ENCODE results near the gene PYDC2.

PYDC2 gene

DNA sequence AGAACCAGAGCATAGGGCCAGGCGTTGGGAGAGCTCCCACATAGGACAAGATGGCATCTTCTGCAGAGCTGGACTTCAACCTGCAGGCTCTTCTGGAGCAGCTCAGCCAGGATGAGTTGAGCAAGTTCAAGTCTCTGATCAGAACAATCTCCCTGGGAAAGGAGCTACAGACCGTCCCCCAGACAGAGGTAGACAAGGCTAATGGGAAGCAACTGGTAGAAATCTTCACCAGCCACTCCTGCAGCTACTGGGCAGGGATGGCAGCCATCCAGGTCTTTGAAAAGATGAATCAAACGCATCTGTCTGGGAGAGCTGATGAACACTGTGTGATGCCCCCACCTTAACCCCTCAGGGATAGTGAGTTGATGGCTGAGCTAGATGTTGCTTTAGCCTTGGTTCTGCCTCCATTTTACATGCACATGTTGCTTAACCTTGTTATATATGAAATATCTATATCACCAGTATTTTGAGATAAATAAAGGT is at the start of gene PYDC2:
Gene PYDC2 (plus strand): TSS at position 51 of the 483 bp plus-strand sequence. CDS start 0 bp downstream, at position 51.
- no peak for DNase-seq (ENCODE audit: low read depth)

GRCh38 chr3:191412759-191413158 is 48.2 kb upstream of the PYDC2 start:
- DNase-seq (ENCODE audit: low read depth): peak; percentile 82

GRCh38 chr3:191414286-191414685 is 46.7 kb upstream of the PYDC2 start:
- no peak for DNase-seq (ENCODE audit: low read depth)

DNA sequence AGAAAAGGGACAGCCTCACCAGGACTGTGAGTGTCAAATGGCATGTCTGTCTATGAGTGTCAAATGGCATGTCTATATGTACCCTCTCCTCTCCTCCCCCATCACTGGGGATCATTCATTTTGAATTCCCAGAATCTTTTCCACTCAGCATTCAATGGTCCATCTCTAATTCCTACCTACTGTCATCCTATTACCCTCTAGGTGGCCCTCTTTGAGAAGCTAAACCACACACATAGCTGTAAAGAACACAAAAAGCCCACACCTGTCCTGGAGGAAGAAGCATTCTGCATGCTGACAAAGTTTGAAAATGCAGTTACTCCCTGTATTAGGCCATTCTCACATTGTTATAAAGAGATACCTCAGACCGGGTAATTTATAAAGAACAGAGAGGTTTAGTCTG is 46.2 kb upstream of the PYDC2 start:
- no peak for DNase-seq (ENCODE audit: low read depth)

GRCh38 chr3:191415566-191415965 is 45.4 kb upstream of the PYDC2 start:
- no peak for DNase-seq (ENCODE audit: low read depth)

DNA sequence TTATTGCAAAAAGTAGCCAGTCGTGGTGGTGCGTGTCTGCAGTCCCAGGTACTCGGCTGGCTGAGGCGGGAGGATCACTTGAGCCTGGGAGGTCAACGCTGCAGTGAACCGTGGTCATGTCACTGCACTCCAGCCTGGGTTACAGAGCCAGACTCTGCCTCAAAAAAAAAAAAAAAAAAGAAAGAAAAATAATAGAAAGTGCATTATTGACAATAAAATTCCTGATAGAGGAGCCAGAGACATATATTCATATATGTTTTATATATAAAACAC is 43.6 kb upstream of the PYDC2 start:
- DNase-seq (ENCODE audit: low read depth): no peak

DNA sequence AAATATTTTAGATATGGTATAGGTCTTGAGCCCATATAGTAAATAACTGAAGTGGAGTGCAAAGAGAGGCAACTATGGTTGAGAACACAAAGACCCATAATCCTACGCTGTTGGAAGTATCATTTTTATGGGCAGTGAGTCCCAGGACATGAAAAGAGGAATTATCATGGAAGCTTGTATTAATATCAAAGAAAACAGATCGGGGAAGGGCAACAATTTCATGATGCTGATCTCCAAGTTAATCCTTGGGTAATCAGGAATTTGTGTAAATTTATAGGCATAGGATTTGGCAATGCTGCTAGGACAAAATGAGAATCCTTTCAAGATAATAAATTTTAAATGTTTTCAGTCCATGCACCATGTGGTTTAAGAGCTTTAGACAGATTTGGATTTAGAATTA is 40.2 kb upstream of the PYDC2 start:
- no peak for DNase-seq (ENCODE audit: low read depth)

GRCh38 chr3:191424881-191425280 is 36.1 kb upstream of the PYDC2 start:
- no peak for DNase-seq (ENCODE audit: low read depth)

DNA sequence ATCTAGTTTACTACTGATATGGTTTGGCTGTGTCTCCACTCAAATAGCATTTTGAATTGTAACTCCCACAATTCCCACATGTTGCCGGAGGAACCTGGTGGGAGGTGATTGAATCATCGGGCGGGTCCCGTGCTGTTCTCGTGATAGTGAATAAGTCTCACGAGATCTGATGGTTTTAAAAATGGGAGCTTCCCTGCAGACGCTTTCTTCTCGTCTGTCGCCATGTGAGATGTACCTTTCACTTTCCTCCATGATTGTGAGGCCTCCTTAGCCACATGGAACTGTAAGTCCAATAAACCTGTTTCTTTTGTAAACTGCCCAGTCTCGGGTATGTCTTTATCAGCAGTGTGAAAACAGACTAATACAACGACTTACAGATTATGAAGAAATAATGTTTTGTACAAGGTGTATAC is 35.6 kb upstream of the PYDC2 start:
- DNase-seq (ENCODE audit: low read depth): no peak

- DNase-seq (ENCODE audit: low read depth): no peak
Observed at GRCh38 chr3:191426311-191426710, 34.7 kb upstream of the PYDC2 start.

- DNase-seq (ENCODE audit: low read depth): no peak
Observed at GRCh38 chr3:191428177-191428576, 32.8 kb upstream of the PYDC2 start.

GRCh38 chr3:191430103-191430502 is 30.9 kb upstream of the PYDC2 start:
- DNase-seq (ENCODE audit: low read depth): no peak

- no peak for DNase-seq (ENCODE audit: low read depth)
Observed at GRCh38 chr3:191431160-191431822, 29.7 kb upstream of the PYDC2 start.

GRCh38 chr3:191432162-191432561 is 28.8 kb upstream of the PYDC2 start:
- DNase-seq (ENCODE audit: low read depth): no peak

DNA sequence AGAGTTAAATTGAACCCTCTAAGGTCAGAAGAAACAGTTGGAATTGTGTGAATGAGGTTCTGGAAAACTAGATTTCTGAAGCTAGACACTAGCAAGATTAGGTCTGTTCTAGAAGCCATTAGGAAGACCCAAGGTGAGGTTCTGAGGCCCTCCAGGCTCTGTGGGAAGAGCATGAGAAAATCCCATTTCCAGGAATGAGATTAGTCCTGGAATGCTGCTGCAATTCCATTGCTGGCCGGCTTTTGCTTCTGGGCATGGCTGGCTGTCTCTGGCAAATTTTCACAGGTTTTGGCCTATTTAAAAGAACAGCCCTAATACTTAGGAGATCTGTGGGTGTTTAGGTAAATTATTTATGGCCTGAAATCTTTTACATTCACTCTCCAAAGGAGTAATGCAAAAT is 26.9 kb upstream of the PYDC2 start:
- no peak for DNase-seq (ENCODE audit: low read depth)

GRCh38 chr3:191435981-191436380 is 25.0 kb upstream of the PYDC2 start:
- DNase-seq (ENCODE audit: low read depth): no peak

GRCh38 chr3:191438150-191438814 is 22.7 kb upstream of the PYDC2 start:
- no peak for DNase-seq (ENCODE audit: low read depth)

- DNase-seq (ENCODE audit: low read depth): no peak
Observed at GRCh38 chr3:191440532-191440931, 20.4 kb upstream of the PYDC2 start.

DNA sequence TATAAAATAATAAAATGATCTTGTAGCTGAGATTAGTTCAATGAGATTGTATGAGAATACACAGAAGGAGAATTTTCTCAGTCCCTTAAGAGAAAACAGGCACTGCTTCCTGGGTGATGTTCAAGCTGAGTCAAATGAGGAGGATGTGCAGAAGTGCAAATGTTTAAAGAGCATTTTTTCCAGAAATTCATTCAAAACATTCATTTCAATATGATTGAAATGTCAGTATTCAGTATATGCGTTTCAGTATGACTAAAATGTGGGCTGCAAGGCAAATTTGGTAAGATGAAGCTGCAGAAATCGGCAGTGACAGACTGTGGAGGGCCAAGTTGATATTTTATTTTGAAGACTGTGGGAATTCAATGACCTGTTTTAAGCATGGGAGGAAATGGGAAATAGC is 19.3 kb upstream of the PYDC2 start:
- no peak for DNase-seq (ENCODE audit: low read depth)

DNA sequence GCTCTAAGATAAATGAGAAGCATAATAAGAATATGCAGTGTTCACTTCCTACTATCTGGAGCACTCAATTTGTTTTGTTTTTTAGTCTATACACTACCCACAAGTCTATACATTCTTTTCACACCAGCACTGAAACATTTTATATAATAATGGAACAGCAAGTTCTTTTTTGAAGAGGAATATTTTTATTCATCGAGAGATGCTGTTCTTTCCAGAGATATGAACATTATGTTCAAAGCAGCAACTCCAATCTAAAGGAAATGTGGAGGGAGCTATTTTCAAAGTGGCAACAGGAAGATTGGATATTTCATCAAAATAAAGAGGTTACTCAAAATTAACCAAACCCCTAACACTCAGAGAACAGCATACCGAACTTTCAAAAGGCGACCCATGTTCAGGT is 16.4 kb upstream of the PYDC2 start:
- DNase-seq (ENCODE audit: low read depth): no peak

DNA sequence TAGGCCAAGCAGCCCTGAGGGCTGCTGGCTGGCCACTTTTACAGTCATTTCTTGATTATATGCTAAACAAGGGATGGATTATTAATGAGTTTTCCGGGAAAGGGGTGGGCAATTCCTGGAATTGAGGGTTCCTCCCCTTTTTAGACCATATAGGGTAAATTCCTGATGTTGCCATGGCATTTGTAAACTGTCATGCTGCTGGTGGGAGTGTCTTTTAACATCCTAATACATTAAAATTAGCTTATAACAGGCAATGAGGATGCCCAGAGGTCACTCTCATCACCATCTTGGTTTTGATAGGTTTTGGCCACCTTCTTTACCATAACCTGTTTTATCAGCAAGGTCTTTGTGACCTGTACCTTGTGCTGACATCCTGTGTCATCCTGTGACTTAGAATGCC is 11.7 kb upstream of the PYDC2 start:
- no peak for DNase-seq (ENCODE audit: low read depth)

- DNase-seq (ENCODE audit: low read depth): no peak
Observed at GRCh38 chr3:191455257-191455952, 5.6 kb upstream of the PYDC2 start.

GRCh38 chr3:191460360-191460759 is 603 bp upstream of the PYDC2 start:
- DNase-seq (ENCODE audit: low read depth): no peak

Data from fibroblast of gingiva (primary cell).